D721Med (cell line): ENCODE results near the gene AP2S1.

Experiments used
- DNase-seq: peaks from one replicate; pipeline ENCODE4 v3.0.0; 2011; ENCODE audit warnings: low spot score; ENCODE audit not compliant: insufficient read length
- FAIRE-seq: peaks from 2 replicates; lab custom pipeline; 2011; peaks lifted over from hg19 to GRCh38; lab: Jason Lieb, UNC
- CTCF ChIP-seq: IDR thresholded peaks from 2 replicates; pipeline ENCODE4 v1.5.1; 2012; ENCODE audit warnings: mild to moderate bottlenecking, control low read depth; ENCODE audit not compliant: insufficient read depth; ENCODE audit errors: missing control alignments

AP2S1 gene

GRCh38 chr19:46839752-46840497 lies 10.7 kb downstream of the AP2S1 start:
- DNase-seq (no peak), FAIRE-seq (no peak)
- TF ChIP-seq CTCF = no peak

- no peak for FAIRE-seq
Measured at GRCh38 chr19:46838160-46838559, 12.5 kb downstream of the AP2S1 start.

GRCh38 chr19:46834984-46835383 lies 15.7 kb downstream of the AP2S1 start:
- TF ChIP-seq CTCF = no peak
- no peak for FAIRE-seq
- DNase-seq = no peak

More at GRCh38 chr19:46838160-46838559, 12.5 kb downstream of the AP2S1 start:
- no peak for TF ChIP-seq CTCF
- no peak for DNase-seq

GRCh38 chr19:46834121-46834520 lies 16.5 kb downstream of the AP2S1 start:
- no peak for FAIRE-seq
- TF ChIP-seq CTCF = no peak
- DNase-seq = no peak

- no peak for FAIRE-seq
- DNase-seq = no peak
- TF ChIP-seq CTCF = no peak
Measured at GRCh38 chr19:46830864-46831263, 19.8 kb downstream of the AP2S1 start.

- no peak for FAIRE-seq
- no peak for DNase-seq
- TF ChIP-seq CTCF = no peak
Measured at GRCh38 chr19:46828484-46828883, 22.2 kb downstream of the AP2S1 start.

- DNase-seq (no peak), FAIRE-seq (no peak)
Measured at GRCh38 chr19:46825731-46826055, 25.0 kb downstream of the AP2S1 start.

More at GRCh38 chr19:46825731-46826055, 25.0 kb downstream of the AP2S1 start:
- TF ChIP-seq CTCF = no peak
